ENCODE data around the gene TNXB.
"Not testable (repeated sequence)": the region's sequence is repeated elsewhere in the genome, so short reads cannot be mapped to it uniquely, and the experiment has no call there.

TNXB gene

GRCh38 chr6:32035283-32036013 lies 73.7 kb downstream of the TNXB start:
- not testable (repeated sequence) for DNase-seq

GRCh38 chr6:32029553-32029952 lies 79.6 kb downstream of the TNXB start:
- DNase-seq: not testable (repeated sequence)

GRCh38 chr6:32028631-32029030 lies 80.5 kb downstream of the TNXB start:
- DNase-seq: not testable (repeated sequence)

GRCh38 chr6:32022100-32022499 lies 87.0 kb downstream of the TNXB start:
- not testable (repeated sequence) for DNase-seq

- not testable (repeated sequence) for DNase-seq
Observed at GRCh38 chr6:32014547-32014946, 94.6 kb downstream of the TNXB start, which contains the start of gene C4B. TSS of gene C4B (plus strand) at chr6:32014795. CDS start at chr6:32014846, 51 bp downstream.

- not testable (repeated sequence) for DNase-seq
Observed at GRCh38 chr6:32013738-32014137, 95.4 kb downstream of the TNXB start.

GRCh38 chr6:32012941-32013617 lies 96.1 kb downstream of the TNXB start:
- not testable (repeated sequence) for DNase-seq

- not testable (repeated sequence) for DNase-seq
Observed at GRCh38 chr6:32010856-32011530, 98.1 kb downstream of the TNXB start.

- DNase-seq: not testable (repeated sequence)
Observed at GRCh38 chr6:32009537-32009936, 99.6 kb downstream of the TNXB start.

- DNase-seq: not testable (repeated sequence)
Observed at GRCh38 chr6:32008616-32009015, 100.5 kb downstream of the TNXB start.

- not testable (repeated sequence) for DNase-seq
Observed at GRCh38 chr6:32008037-32008436, 101.1 kb downstream of the TNXB start.

- DNase-seq: not testable (repeated sequence)
Observed at GRCh38 chr6:32007086-32007485, 102.1 kb downstream of the TNXB start.

- DNase-seq: not testable (repeated sequence)
Observed at GRCh38 chr6:32005991-32006529, 103.1 kb downstream of the TNXB start.

- not testable (repeated sequence) for DNase-seq
Observed at GRCh38 chr6:32005538-32005880, 103.6 kb downstream of the TNXB start.

GRCh38 chr6:32004864-32005537 lies 104.1 kb downstream of the TNXB start:
- DNase-seq: not testable (repeated sequence)

GRCh38 chr6:32004393-32004792 lies 104.7 kb downstream of the TNXB start:
- not testable (repeated sequence) for DNase-seq

- not testable (repeated sequence) for DNase-seq
Observed at GRCh38 chr6:32003301-32003700, 105.8 kb downstream of the TNXB start.

- not testable (repeated sequence) for DNase-seq
Observed at GRCh38 chr6:32002546-32003268, 106.4 kb downstream of the TNXB start.

- not testable (repeated sequence) for DNase-seq
Observed at GRCh38 chr6:31996385-31996784, 112.8 kb downstream of the TNXB start.

GRCh38 chr6:31994421-31994820 lies 114.7 kb downstream of the TNXB start:
- not testable (repeated sequence) for DNase-seq
